GM19328 (cell line): Measurements from ENCODE around the gene XKR7.

Experiments used
- ATAC-seq: cut with Tn5 transposase; IDR thresholded peaks from one replicate; pipeline ENCODE4 v1.9.1; 2021; ENCODE audit warnings: mild to moderate bottlenecking, moderate library complexity; ENCODE audit not compliant: unreplicated experiment

Gene XKR7

GRCh38 chr20:32036716-32037485 lies 69.0 kb downstream of the XKR7 start:
- no peak for ATAC-seq

- ATAC-seq = no peak
Measured at GRCh38 chr20:32037929-32038328, 70.0 kb downstream of the XKR7 start.

GRCh38 chr20:32040142-32040953 lies 72.4 kb downstream of the XKR7 start:
- ATAC-seq = no peak

- ATAC-seq = no peak
Measured at GRCh38 chr20:32045999-32046398, 78.0 kb downstream of the XKR7 start.

- ATAC-seq = no peak
Measured at GRCh38 chr20:32050324-32050841, 82.4 kb downstream of the XKR7 start.

GRCh38 chr20:32050851-32051556 lies 83.1 kb downstream of the XKR7 start:
- ATAC-seq = no peak

- ATAC-seq = no peak
Measured at GRCh38 chr20:32051720-32052089, 83.8 kb downstream of the XKR7 start.

GRCh38 chr20:32052090-32052777 lies 84.3 kb downstream of the XKR7 start, which contains the start of gene HCK:
HCK (plus strand) TSS chr20:32052242.
- no peak for ATAC-seq

GRCh38 chr20:32052778-32053362 lies 84.9 kb downstream of the XKR7 start:
- ATAC-seq = no peak
